ENCODE data around the gene ELK4. TPM values are rescaled to one million over a fixed set of nuclear protein-coding genes. Genes with fewer than 3 reads are reported as not detected.

The ELK4 gene
- total RNA-seq, 2 experiments from 2014 or later = 54.0 to 57.4 TPM

DNA sequence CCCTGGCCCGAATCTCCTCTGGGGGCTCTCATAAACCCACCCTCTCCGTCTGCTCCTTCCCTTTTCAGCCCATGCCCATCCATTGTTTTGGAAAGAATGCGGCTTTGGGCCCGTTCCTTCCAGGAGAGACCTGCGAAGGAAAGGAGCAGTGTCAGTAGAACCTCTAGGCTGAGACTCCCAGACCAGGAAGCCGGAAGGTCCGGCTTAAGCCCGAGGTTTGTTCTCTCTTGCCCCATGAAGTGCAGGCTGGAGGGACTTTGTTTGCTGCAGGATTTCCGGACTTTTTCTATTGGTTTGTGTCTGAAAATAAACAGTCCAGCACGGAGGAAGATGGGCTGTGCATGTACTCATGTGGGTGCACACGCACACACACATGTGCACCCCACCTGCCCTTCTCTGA is 49.8 kb downstream of the ELK4 start:
- DNase-seq (no peak), ATAC-seq (no peak)
- H3K27me3 Mint-ChIP-seq = peaks cover 8% of the 10 kb centered on the region
- H3K27ac Mint-ChIP-seq = no peak overlapping the region
- no peak overlapping the region for H3K4me3 Mint-ChIP-seq
- intact Hi-C loops (cut with DNase I, micrococcal nuclease) = no loop called here
- H3K36me3 Mint-ChIP-seq (ENCODE audit: low read depth) = no peaks in the 10 kb centered on the region
- ChIA-PET CTCF (interaction anchor here (0.6 to 1.0 kb wide), 3 partner anchors 10 to 190 kb away, joined by 3 to 4 read pairs (median 3); no protein-coding TSS in a partner anchor), POLR2A (no interaction called here)
- no peaks in the 10 kb centered on the region for H3K9me3 Mint-ChIP-seq (ENCODE audit: low read depth)
- peaks cover 3% of the 10 kb centered on the region for H3K4me1 Mint-ChIP-seq

DNA sequence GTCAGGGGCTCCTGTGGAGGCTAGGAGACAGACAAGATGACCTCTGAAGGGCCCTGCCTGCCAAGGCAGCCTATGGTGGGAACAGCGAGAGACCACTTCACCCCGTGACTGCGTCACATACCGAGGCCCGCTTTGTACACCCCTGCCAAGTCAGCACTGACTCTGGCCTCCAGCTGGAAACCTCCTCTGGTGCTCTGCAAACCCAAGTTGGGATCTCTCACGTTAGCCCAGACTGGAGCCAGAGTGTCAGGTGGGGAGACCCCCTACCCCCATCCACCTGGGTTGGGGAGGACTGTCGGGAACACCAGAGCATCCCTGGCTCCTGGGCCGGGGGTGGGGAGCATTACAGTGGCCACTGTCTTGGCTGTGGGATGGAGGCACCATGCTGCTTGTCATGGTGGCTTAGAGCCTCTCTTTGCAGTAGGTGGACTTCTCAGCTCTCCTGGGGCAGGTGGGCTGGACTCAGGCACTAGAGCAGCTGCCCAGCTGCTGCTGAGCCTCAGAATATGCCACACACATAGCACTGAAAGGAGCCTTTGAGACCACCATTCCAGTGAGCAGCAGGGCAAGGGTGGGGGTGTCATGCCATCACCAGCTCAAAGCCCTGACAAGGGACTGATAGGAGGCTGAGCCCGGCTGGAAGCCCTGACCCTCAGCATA is 50.4 kb downstream of the ELK4 start:
- ChIA-PET POLR2A (no interaction called here), CTCF (interaction anchor here (0.6 to 1.0 kb wide), 3 partner anchors 11 to 15 kb away, joined by 3 to 4 read pairs (median 3); no protein-coding TSS in a partner anchor)
- Mint-ChIP-seq H3K27me3 (peaks cover 8% of the 10 kb centered on the region), H3K9me3 (ENCODE audit: low read depth) (no peaks in the 10 kb centered on the region), H3K4me3 (no peak overlapping the region), H3K4me1 (peaks cover 3% of the 10 kb centered on the region), H3K36me3 (ENCODE audit: low read depth) (no peaks in the 10 kb centered on the region), H3K27ac (no peak overlapping the region)
- intact Hi-C loops (cut with DNase I, micrococcal nuclease) = no loop called here
- ATAC-seq = no peak
- no peak for DNase-seq

DNA sequence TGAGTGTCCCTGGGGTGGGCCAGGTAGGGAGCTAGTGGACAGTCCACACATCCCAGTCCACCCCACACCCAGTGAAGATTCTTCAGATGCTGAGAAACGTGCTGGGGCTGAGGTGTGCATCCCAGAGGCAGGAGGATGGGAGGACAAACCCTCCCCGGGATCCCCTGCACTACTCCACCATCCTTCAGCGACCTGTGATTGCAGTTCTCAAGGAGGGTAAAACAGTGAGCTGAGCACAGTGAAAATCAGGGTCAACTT is 51.0 kb downstream of the ELK4 start:
- H3K36me3 Mint-ChIP-seq (ENCODE audit: low read depth) = no peaks in the 10 kb centered on the region
- POLR2A ChIA-PET = no interaction called here
- intact Hi-C loops (cut with DNase I, micrococcal nuclease) = no loop called here
- ATAC-seq (no peak), DNase-seq (no peak)
- H3K9me3 Mint-ChIP-seq (ENCODE audit: low read depth) = no peaks in the 10 kb centered on the region
- H3K4me3 Mint-ChIP-seq = no peak overlapping the region
- no peak overlapping the region for H3K27ac Mint-ChIP-seq
- peaks cover 3% of the 10 kb centered on the region for H3K4me1 Mint-ChIP-seq
- H3K27me3 Mint-ChIP-seq = peaks cover 8% of the 10 kb centered on the region
- CTCF ChIA-PET = interaction anchor here (0.6 to 1.7 kb wide), 2 partner anchors 10 to 78 kb away, joined by 3 to 11 read pairs; no protein-coding TSS in a partner anchor

DNA sequence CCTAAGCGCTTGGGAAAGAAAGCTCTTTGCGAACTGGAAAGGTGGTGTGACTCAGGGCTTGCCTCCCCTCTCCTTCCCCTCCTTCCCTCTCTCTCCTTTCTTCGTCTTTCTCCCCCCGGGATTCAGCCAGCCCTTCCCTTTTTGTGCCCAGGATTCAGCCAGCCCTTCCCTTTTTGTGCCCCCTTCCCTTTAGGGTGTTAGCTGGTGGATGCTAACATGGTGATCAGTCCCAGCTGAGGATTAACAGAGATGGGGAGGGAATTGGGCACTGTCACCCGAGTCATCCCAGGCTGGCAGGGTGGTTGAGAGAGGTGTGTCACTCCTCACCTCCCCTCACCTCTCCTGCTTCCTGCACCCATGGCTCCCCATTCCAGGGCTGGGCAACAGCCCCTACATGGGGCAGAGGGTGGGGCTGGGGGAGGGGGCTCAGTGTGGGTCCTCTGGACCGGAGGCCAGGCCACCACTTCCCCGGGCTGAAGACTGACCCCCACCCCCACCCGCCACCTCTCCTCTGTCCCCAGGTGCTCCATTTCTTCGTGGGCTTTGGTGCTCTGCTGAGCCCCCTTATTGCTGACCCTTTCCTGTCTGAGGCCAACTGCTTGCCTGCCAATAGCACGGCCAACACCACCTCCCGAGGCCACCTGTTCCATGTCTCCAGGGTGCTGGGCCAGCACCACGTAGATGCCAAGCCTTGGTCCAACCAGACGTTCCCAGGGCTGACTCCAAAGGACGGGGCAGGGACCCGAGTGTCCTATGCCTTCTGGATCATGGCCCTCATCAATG is 51.5 kb downstream of the ELK4 start:
- peaks cover 8% of the 10 kb centered on the region for H3K27me3 Mint-ChIP-seq
- no peak overlapping the region for H3K27ac Mint-ChIP-seq
- H3K9me3 Mint-ChIP-seq (ENCODE audit: low read depth) = no peaks in the 10 kb centered on the region
- no peak for ATAC-seq
- H3K36me3 Mint-ChIP-seq (ENCODE audit: low read depth) = no peaks in the 10 kb centered on the region
- DNase-seq = no peak
- intact Hi-C loops (cut with DNase I, micrococcal nuclease) = no loop called here
- H3K4me1 Mint-ChIP-seq = peaks cover 3% of the 10 kb centered on the region
- H3K4me3 Mint-ChIP-seq = no peak overlapping the region
- POLR2A ChIA-PET = no interaction called here
- CTCF ChIA-PET = interaction anchor here (0.5 to 1.7 kb wide), 6 partner anchors 10 to 893 kb away, joined by 3 to 11 read pairs (median 3); no protein-coding TSS in a partner anchor

DNA sequence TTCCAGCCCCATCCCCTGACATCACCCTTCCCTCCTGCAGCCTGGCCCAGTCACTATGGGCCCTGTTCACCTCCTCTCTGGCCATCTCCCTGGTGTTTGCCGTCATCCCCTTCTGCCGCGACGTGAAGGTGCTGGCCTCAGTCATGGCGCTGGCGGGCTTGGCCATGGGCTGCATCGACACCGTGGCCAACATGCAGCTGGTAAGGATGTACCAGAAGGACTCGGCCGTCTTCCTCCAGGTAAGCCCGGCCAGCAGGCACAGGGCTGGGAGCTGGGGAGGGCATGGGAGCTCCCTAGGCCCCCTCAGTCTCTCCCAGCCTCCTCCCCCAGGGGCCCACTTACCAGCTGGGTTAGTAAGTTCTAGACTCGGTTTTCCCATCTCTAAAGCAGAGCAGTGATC is 52.1 kb downstream of the ELK4 start:
- no peak overlapping the region for H3K27ac Mint-ChIP-seq
- no peaks in the 10 kb centered on the region for H3K36me3 Mint-ChIP-seq (ENCODE audit: low read depth)
- no peaks in the 10 kb centered on the region for H3K9me3 Mint-ChIP-seq (ENCODE audit: low read depth)
- peaks cover 8% of the 10 kb centered on the region for H3K27me3 Mint-ChIP-seq
- H3K4me3 Mint-ChIP-seq = no peak overlapping the region
- DNase-seq = no peak
- ChIA-PET POLR2A (no interaction called here), CTCF (interaction anchor here (0.5 to 1.7 kb wide), 6 partner anchors 13 to 893 kb away, joined by 3 to 11 read pairs (median 3); no protein-coding TSS in a partner anchor)
- H3K4me1 Mint-ChIP-seq = peaks cover 3% of the 10 kb centered on the region
- no peak for ATAC-seq
- intact Hi-C loops (cut with DNase I, micrococcal nuclease) = no loop called here

DNA sequence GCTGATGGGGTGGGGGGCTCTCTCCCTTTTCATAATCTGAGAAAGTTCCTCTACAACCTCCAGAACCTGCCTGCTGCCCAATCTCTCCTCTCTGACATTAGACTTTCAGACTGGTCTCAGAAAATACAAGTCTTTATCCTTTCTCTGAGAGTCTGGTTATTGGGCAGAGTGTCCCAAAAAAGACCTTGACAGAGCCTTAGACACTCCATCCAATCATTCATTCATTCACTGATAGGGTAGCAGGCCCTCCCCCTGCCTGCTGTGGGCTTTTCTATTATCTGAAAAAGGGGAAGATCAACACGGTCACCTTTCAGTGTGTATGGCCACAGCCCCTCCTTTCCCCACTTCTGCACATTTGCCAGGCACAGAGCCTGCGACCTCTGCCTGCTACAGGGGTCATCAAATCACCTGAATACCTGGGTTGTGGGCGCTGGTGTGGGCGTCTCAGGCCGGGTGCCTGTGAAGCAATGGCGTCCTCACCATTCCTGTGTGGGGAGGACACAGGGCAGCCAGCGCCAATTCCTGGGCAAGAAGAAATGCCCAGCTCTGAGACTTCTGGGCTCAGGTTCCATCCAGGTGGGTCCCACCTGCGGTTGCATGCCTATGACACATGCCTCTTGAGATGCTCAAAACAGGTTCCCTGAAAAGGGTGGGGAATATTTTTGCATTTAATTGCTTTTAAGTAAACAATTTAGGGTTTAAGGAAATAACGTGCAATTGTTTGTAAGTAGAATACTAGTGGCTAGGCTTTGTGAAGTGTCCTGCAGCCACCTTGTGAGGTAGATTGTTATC is 52.8 kb downstream of the ELK4 start:
- no peak overlapping the region for H3K27ac Mint-ChIP-seq
- H3K4me3 Mint-ChIP-seq = no peak overlapping the region
- ATAC-seq (no peak), DNase-seq (no peak)
- H3K27me3 Mint-ChIP-seq = peaks cover 8% of the 10 kb centered on the region
- intact Hi-C loops (cut with DNase I, micrococcal nuclease) = no loop called here
- ChIA-PET POLR2A (no interaction called here), CTCF (interaction anchor here (0.6 to 1.7 kb wide), 4 partner anchors 14 to 146 kb away, joined by 3 to 11 read pairs (median 3); no protein-coding TSS in a partner anchor)
- peaks cover 3% of the 10 kb centered on the region for H3K4me1 Mint-ChIP-seq
- H3K36me3 Mint-ChIP-seq (ENCODE audit: low read depth) = no peaks in the 10 kb centered on the region
- no peaks in the 10 kb centered on the region for H3K9me3 Mint-ChIP-seq (ENCODE audit: low read depth)

DNA sequence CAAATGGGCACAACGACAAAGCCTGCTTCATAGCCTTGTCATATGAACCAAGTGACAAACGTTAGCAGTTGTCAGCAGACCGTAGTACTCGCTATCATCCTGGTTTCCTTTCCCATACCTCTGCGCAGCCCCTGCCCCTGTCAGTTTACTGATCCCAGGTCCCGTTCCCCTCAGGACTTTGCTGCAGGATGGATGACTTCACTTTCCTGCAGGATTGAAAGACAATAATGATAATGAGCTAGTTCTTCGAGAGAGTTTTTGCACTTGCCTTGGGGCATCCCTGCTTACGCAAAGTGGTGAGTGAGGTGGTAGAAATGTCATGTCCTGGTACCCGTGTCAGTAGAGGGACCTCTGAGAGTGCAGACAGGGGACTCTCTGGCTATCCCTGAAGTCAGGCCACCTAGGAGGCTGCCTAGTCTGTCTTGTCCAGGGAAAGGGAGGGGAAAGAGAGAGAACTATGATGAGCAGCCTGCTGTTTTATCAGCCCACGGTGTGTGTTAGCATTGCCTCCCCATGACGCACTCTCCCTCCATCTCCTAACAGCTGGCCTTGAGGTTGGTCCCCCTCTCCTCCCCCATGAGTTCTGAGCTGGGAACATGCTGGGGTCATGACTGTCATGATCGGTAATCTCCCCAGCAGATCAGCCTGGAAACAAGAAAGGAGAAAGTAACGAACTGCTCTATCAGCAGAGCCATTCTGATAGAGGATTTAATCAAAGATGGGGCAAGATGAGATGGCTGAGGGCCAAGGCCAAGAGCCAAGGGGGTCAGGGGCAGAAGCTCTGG is 53.7 kb downstream of the ELK4 start:
- no peak overlapping the region for H3K4me3 Mint-ChIP-seq
- ChIA-PET POLR2A (no interaction called here), CTCF (interaction anchor here (0.6 to 1.0 kb wide), 2 partner anchors 15 to 41 kb away, joined by 3 to 5 read pairs; no protein-coding TSS in a partner anchor)
- no peak for DNase-seq
- H3K27me3 Mint-ChIP-seq = peaks cover 8% of the 10 kb centered on the region
- H3K27ac Mint-ChIP-seq = no peak overlapping the region
- intact Hi-C loops (cut with DNase I, micrococcal nuclease) = no loop called here
- no peaks in the 10 kb centered on the region for H3K9me3 Mint-ChIP-seq (ENCODE audit: low read depth)
- no peak for ATAC-seq
- no peaks in the 10 kb centered on the region for H3K36me3 Mint-ChIP-seq (ENCODE audit: low read depth)
- H3K4me1 Mint-ChIP-seq = peaks cover 3% of the 10 kb centered on the region

DNA sequence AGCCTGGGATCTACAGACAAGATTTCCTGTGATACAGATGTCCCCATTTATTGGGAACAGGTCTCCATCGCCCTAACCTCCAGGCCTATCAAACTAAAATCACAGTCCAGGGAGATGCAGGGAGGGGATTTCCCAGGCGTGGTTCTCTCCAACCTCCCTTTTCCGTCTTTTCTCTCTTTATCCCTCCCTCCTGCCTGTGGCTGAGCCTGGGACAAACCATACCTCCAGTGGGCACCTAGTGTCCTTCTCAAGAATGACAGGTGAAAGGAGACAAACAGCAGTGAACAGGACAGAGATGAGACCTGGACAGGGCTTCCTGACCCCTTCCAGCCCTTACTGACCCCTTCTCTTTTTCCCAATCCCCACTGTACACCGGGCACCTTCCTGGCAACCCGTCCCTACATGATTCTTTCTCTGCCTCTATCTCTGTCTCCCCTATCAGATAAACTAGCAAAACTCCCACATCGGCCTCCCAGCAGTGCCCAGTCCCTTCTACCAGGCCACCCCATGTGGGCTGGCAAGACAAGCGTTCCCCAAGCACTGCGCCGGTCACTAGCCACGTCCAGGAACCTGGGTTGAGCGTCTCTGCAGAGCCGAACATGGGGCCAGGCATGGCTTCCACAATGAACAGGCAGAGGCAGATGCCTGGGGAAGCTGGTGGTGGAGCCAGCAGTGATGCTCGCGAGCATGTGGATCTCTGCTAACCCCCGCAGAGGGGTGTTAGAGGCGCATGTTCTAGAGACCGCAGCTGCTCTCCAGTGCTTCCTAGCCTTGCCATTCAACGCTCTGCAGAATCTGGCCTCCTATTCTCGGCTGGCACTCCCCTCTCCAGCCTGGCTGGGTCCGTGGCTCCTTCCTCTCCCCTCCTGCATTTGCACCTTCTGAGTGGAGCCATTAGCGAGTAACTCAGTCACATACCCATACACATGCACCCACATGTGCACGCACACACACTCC is 54.7 kb downstream of the ELK4 start:
- Mint-ChIP-seq H3K9me3 (ENCODE audit: low read depth) (no peaks in the 10 kb centered on the region), H3K36me3 (ENCODE audit: low read depth) (no peaks in the 10 kb centered on the region), H3K27me3 (peaks cover 13% of the 10 kb centered on the region), H3K27ac (no peak overlapping the region), H3K4me3 (no peak overlapping the region), H3K4me1 (no peaks in the 10 kb centered on the region)
- POLR2A ChIA-PET = no interaction called here
- CTCF ChIA-PET = interaction anchor here (1.0 kb wide), 1 partner anchor 16 kb away, joined by 5 read pairs; no protein-coding TSS in a partner anchor
- intact Hi-C loops (cut with DNase I, micrococcal nuclease) = no loop called here
- DNase-seq (no peak), ATAC-seq (no peak)

DNA sequence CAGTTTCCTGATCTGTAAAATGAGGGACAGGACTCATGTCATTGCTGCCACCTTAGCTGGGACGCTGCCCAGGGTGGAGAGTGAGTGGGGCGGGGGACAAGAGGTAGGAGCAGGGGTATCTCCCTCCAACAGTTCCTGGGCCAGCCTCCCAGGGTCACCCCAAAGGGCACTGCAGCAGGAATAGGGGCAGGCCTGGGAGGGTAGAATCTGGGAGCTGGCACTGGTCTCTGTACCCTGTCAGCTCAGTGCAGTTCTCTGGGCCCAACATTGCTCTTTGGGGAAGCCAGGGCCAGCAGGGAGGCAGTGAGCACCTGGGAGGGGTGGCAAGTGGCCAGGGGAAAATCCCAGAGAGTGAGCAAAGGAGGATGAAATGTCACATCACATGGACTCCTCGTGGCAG is 55.8 kb downstream of the ELK4 start:
- Mint-ChIP-seq H3K4me3 (no peak overlapping the region), H3K36me3 (ENCODE audit: low read depth) (no peaks in the 10 kb centered on the region), H3K9me3 (ENCODE audit: low read depth) (no peaks in the 10 kb centered on the region), H3K4me1 (no peaks in the 10 kb centered on the region), H3K27ac (no peak overlapping the region), H3K27me3 (peaks cover 13% of the 10 kb centered on the region)
- no peak for DNase-seq
- intact Hi-C loops (cut with DNase I, micrococcal nuclease) = no loop called here
- ChIA-PET CTCF (interaction anchor here (0.5 to 1.0 kb wide), 4 partner anchors 15 to 339 kb away, joined by 3 read pairs; no protein-coding TSS in a partner anchor), POLR2A (no interaction called here)
- no peak for ATAC-seq

DNA sequence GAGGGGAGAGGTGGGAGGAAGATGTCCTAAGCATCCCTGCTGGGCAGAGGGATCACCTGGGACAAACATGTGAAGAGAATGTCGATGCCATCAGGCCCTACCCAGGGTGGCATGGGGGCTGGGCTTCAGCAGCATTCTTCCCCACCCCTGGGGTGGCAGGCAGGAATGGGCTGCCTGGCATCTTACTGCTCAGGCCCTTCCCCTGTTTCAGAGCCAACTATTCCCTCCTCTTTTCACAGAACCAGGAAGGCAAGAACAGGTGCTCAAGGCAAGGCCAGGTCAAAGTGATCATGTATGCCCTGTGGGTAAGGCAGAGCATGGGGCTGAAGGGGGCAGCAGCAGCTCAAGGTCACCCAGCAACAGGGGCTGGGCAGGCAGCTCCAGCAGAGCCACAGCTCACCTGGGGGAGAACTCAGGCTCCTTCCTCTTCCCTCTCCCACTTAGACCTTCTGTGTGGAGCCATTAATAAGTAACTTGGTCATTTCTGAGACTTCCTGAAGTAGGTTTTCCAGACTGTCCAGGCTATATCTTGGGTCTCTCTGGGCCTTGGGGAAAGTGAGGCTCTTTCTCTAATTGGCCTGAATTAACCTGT is 56.4 kb downstream of the ELK4 start:
- CTCF ChIA-PET = interaction anchor here (0.5 to 1.3 kb wide), 7 partner anchors 14 to 340 kb away, joined by 3 to 4 read pairs (median 3); no protein-coding TSS in a partner anchor
- Mint-ChIP-seq H3K4me3 (no peak overlapping the region), H3K4me1 (no peaks in the 10 kb centered on the region), H3K9me3 (ENCODE audit: low read depth) (no peaks in the 10 kb centered on the region), H3K27me3 (peaks cover 13% of the 10 kb centered on the region), H3K27ac (no peak overlapping the region), H3K36me3 (ENCODE audit: low read depth) (no peaks in the 10 kb centered on the region)
- ATAC-seq (no peak), DNase-seq (no peak)
- intact Hi-C loops (cut with DNase I, micrococcal nuclease) = no loop called here
- POLR2A ChIA-PET = no interaction called here

All from activated CD4-positive, alpha-beta T cell treated with anti-CD3 and anti-CD28 coated beads for 36 hours (primary cell).